GDM1 (cell line): ENCODE data around the gene LONRF2.

Source experiments
- DNase-seq: peaks from one replicate; lab custom pipeline; 2025; lab: John Stamatoyannopoulos, UW

Gene LONRF2

DNA sequence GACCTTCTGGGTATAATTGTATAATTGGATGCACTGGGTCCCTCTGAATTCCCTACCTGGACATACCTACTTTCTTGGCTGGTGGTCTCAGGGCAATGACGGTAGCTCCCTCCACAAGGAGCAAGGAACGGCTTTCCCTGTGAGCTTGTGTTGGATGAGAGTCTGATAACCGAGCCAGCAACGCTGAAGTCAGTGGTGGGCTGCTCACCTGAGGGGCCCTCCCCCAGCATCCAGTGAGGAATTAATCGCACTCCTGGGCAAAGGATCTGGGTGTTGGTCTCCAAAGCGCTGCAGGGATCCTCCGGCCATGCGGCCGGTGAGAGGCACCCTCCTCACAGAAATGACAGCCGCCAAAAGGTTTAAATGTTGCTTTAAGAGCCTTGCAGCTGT lies 47.1 kb downstream of the LONRF2 start:
- DNase-seq, result no peak

DNA sequence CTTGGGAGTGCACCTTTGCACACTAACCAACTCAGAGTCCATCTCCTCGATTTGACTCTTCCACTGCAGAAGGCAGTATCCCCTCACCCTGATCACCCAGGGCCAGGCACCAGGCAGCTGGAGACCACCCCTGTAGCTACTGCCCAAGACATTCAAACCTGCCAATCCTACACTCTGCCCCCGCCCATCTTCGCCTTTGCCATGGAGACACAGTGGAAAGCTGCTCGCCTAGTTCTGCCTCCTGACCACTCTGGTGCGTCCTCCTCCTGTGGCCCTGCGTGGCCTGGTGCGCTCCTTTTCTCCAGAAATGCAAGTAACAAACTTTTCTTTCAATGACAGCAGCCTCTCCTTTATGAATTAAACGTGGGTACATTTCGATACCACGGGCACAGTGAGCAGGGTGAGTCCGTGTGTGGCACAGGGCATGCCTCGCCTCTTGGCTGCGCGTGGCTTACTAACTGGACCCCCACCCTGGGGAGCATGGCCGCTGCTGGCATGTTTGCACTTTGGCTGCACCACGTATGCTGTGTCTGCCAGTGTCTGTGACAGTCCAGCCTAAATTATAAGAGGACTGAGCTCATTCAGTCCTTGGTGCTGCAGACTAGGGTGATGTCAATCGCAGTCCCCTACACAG lies 47.6 kb downstream of the LONRF2 start:
- no peak for DNase-seq

DNA sequence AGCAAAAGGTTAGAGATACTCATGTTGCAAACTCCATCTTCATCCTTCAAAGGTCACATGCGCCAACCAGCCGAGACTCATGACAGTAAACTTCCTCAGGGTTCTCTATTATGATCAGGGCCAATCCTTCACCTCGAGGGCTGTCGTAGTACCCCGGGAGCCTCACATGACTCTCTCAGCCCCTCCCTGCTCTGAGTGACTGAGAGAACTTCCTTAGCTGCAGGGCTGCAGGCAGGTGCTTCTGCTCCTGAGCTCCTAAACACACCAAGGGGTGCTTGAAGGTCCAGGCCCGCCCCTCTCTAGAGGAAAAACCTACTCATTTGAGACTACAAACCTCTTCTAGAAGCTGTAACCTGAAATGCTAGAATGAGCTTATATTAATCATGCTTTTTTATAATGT lies 48.2 kb downstream of the LONRF2 start:
- DNase-seq, result no peak

DNA sequence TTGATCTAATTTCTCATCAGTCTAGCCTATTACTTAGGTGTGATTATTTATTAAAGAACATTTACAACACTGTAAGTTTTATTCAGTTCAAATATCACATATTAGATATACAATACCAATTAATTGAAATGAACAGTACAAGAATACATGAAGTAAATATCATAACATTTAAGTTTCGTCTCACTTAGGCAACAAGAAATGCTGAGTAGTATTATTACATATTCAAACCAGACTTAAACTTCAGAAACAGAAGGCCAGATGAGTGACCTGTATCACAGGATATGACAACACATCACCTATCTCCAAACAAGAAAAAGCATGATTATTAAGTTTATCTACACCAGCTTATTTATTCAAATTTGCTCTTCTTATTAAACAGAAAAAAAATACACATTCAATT lies 48.9 kb downstream of the LONRF2 start:
- DNase-seq, result no peak

DNA sequence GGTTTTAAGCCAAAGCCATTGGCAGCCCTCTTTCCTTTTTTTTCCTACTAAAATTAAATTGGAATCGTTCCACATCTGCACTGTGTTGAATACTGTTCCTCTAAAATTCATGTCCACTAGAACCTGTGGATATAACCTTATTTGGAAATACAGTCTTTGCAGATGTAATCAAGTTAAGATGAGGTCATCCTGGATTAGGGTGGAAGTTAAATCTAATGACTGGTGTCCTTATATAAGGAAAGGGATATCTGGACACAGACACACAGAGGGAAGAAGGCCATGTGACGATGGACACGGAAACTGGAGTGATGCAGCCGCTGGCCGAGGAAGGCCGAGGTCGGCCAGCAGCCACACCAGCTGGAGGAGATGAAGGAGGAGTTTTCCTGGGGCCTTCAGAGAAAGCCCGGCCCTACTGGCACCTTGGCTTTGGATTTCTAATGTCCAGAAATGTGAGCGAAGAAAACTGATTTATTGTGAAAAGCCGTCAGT lies 49.4 kb downstream of the LONRF2 start:
- no peak for DNase-seq

DNA sequence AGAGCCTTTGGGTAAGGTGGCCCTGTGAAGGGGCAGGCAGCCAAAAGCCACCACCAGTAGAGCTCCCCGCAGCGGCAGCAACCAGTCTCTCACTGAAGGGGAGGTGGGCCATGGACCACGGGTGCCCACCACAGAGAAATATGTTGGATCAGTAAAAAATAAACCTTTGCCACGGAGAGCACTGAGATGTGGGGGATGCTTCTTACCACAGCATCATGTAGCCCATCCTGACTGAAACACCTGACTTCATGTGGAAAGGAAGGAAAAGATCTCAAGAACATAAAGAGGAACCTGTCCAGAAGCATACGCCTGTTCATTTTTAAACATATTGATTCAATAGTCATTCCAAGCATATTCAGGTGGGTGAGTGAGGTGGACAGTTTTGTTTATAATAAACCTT lies 51.1 kb downstream of the LONRF2 start:
- DNase-seq, result no peak

DNA sequence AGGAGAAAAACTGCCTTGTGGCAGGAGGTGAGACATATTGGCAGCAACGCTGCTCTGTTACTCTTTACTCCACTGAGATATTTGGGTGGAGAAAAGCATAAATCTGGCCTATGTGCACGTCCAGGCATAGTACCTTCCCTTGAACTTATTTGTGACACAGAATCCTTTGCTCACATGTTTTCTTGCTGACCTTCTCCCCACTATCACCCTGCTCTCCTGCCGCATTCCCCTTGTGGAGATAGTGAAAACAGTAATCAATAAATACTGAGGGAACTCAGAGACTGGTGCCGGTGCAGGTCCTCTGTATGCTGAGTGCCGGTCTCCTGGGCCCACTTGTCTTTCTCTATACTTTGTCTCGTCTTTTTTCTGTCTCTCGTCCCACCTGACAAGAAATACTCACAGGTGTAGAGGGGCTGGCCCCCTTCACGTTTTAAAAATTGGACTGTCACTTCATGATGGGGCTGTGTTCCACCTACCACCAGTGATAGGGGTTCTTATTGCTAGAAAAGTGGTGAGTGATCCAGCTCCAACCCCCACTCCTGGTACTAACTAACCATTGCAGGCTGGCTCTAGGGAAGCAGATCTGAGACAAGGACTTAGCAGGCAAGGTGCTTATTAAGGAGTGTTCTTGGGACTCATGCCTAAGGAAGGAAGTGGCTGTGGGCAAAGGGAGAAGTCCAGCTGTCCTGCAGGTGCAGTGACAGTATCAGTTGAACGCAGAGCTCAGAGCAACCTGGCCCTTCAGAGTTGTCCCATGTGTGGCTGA lies 51.7 kb downstream of the LONRF2 start:
- no peak for DNase-seq

DNA sequence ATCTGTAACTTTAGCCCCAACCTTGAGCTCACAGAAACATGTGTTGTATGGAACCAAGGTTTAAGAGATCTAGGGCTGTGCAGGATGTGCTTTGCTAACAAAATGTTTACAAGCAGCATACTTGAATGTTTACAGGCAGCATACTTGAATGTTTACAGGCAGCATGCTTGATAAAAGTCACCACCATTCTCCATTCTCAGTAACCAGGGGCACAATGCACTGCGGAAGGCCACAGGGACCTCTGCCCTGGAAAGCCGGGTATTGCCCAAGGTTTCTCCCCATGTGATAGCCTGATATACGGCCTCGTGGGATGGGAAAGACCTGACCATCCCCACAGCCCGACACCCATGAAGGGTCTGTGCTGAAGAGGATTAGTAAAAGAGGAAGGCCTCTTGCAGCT lies 52.4 kb downstream of the LONRF2 start:
- DNase-seq, result no peak

DNA sequence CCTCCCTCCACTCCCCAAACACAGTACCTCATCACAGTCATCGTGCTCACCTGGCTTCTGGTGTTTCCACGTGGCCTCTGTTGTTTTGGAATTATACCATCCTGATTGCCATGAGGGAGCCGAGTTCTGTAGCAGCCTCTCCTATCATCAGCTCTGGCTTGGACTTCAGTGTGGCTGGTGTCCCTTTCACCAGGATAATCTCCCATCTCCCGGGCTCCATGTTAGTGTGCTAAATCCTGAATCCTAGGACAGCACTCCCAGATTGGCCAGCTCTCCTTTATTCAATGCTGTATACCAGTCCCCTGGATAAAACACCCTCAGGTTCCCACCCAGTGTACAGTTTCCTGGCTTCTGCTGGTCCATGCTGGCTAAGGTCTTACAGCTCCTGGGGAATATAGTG lies 53.3 kb downstream of the LONRF2 start:
- DNase-seq, result no peak

DNA sequence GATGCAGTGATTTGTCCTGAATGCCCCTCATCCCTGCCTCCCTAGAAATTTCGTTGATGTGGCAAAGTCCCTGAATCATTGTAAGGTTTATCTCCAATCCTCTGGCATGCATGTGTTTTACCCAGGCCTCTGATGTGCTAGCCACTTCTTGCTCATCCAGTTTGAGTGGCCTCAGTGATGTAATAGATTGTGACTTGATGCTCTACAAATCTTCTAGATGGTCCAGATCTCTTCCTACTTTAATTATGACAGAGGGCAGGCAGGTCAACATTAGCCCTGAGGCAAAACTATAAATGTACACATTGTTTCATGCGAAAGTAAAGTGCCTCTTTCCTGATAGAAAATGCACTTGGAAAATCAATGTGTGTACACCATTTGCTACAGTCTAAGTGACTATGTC lies 54.5 kb downstream of the LONRF2 start:
- no peak for DNase-seq

DNA sequence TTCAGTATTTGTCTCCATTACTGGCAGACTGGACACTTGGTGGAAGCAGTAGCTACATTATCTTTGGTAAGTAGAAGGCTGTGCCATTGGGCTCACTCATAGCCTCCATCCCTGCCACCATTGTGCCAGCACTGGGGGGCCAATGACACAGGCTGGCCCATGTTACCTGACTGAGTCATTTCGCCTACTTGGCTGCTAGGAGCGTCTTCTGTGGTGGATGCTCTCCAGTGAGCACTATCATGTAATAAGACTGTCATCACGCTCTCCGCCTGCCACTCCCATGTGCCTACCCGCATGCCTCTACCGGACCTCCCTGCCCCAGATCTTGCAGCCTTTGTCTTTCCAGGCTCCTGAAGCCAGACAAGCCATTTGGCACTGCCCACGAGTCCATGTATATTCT lies 56.2 kb downstream of the LONRF2 start:
- DNase-seq, result no peak

DNA sequence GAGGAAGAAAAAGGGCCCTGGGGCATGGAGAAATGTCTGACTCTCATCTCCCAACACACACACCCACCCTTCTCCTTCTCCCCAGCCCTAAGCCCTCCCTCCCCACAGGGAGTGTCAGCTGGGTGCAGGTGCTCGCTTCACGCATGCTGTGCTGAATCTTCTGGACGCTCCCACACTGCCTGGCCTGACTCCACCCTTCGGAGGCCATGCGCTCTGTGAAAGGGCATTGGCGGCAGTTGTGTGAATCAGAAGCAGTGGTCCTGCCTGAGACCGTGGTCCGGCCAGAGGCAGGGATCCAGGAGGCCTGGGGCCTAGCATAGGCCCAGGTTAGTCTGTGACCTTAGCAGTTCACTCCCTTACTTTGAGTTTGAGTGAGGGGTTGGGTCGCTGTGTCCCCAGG lies 57.1 kb downstream of the LONRF2 start:
- no peak for DNase-seq

DNA sequence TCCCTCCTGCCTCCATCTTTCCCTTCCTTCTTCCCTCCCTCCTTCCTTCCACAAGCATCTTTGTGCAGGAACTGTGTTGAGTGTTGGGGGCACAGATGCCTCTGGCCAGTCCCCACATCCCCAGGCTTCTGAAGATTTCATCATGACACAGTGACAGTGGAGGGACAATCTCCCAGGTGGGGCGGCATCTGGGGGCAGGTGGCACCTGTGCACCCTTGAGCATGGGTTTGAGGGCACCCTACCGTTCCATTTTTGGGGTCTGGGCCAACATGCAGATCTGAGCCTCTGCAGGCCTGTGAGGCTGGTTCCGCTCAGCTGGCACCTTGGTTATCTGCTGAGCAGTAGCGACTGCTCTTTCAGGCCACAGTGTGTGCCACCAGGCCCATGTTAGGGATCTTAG lies 57.6 kb downstream of the LONRF2 start:
- DNase-seq, result no peak

DNA sequence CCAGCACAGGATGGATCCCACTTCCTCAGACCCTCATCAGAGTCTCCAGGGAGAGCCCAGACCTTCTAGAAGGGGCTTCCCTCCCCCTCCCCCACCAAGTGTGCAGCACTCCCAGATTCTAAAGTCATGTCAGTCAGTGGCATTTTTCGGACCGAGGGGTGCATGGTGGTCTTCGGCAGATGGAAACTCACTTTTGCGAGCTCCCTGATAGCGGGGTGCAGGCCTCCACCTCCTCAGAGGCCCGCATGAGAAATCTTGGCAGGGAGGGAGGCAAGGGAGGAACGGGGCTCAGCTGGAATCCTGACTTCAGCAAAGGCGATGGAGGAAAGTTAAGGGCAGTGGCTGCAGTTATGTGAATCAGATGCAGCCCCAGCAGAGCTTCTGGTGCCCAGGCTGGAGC lies 58.2 kb downstream of the LONRF2 start:
- no peak for DNase-seq

DNA sequence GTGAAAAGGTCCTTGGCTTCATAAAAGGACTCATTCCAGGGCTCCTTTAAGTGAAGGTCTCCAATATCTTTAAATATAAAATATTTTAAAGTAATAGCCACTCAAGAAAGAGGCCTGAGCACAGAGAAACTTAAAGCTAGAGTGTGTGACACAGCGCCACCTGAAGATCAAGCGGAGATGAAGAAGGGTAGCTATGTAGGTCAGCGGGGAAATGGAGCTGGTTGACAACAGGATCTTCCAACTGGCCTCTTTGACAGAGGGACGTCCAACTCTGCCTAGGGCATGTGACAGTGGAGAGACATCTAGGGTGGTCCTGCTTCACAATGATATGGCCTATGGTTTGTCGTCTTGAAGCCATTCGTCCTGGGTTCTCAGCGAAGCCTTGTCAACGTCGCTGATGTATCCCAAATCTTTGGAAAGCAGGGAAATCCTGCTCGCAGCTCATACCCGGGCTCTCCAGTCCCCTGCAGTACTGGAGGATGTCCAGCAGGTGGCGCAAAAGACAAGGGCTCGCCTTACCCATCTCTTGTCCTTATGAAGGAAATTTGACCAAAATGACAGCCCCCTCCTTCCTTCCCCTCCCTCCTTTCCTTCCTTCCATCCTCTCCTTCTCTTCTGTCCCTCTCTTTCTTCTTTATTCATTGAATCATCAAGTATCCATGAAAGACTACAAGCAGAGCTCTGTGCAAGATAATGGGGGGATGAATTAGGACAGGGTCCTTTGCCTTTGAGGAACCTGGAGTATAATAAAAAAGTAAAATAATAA lies 59.6 kb downstream of the LONRF2 start:
- DNase-seq, result no peak

DNA sequence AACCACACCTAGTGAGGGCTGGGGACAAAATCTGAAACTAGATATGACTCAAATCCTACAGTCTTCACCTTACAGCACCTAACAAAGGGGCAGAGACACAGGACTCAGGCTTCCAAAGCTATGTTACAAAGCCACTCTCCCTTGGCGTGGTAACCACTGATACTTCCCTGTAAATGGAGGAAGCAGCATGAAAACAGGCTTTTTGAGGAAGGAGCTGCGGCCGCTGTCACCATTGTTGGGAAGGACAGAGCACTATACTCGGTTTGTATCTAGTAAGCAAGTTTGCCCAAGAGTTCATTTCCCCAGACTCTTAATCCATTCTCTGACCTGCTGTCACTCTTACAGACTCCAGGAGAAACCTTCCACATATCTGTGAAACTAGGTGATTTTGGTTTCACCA lies 60.3 kb downstream of the LONRF2 start:
- DNase-seq, result no peak

DNA sequence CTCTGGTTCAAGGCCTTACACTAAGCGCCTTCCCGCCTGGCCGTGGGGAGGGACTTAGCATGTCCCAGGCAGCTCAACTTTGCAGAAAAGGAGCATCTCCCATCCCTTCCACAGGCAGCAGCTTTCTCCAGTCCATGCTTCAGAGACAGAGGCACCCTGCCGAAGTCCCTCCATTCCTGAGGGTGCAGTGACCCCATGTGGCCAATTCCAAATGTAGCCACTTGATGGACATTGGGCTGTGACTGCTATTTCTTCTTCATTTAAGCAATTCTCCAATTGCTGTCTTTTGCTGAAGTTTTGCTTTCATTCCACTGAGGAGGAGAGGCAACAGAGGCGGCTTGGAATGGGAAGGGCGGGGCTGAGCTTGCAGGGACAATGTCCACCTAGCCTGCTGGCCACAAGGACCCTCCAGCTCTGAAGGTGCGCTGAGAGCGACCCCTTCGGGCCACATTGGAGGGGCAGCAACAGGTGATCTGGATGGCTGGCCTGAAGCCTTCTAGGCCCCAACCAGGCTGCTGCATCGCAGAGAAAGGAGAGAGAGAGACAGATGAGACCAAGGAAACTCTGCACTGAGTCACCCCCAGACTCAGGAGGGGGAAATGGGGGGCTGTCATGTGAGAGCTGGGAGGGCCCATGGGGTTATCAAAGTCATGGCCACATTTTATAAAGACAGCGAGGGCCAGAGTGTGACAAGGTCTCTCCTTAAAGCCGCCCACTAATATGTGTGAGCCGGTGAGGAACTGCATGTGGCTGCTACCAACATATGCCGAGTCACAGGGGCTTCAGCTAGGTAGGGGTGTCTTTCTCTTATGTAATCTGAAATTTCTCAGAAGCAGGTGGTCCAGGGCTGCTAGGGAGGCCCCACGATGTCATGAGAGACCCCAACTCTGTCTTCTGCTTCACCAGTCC lies 61.3 kb downstream of the LONRF2 start:
- DNase-seq, result no peak

DNA sequence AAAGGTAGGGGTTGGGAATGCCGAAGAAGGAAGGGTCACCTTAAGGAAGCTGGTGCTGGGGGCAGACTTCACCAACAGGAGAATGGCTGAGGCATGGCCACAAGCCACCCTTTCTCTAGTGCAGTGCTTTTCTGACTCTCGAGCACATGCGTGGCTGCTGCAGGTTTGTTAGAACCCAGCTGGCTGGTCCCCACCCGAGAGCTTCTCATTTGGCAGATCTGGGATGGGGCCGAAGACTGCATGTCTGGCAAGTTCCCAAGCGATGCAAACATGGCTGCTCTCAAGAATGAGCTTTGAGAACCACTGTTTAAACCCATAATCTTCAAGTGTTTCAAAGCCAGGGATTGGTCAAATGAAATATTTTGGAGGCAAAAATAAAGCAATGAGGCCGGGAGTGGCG lies 63.2 kb downstream of the LONRF2 start:
- no peak for DNase-seq

DNA sequence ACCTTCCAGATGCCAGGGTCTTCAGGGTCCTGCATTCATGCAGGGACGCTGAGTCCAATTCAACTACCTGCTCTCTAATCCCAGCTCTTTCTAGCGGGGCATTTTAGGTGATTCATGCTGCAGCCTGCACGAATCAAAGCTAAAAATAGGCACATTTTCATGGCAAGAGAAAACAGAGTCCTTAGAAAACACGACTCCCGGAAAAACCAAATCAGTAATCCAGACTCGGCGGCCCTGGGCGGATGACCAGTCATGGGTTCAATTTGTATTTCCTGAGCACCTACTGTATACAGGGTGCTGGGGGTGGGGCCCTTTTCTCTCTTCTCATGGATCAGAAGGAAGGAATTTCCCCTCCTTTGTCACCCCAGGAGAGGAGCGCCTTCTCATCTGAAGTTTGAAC lies 64.4 kb downstream of the LONRF2 start:
- DNase-seq, result no peak

DNA sequence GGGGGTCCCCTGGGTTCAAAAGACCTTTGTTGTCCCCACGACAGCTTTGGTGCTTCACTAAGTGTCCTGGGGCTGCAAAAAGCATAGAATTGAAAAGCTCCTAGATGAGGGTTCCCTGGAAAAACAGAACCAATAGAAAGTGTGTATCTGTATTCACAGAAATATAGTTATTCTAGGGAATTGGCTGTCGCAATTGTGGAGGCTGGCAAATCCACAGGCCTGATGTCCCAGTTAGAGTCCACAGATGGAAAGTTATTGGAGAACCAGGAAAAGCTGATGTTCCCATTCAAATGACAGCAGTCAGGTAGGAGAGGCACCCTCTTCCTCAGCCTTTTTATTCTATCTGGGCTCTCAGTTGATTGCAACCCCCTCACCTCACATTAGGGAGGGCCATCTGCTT lies 65.5 kb downstream of the LONRF2 start:
- DNase-seq, result no peak

DNA sequence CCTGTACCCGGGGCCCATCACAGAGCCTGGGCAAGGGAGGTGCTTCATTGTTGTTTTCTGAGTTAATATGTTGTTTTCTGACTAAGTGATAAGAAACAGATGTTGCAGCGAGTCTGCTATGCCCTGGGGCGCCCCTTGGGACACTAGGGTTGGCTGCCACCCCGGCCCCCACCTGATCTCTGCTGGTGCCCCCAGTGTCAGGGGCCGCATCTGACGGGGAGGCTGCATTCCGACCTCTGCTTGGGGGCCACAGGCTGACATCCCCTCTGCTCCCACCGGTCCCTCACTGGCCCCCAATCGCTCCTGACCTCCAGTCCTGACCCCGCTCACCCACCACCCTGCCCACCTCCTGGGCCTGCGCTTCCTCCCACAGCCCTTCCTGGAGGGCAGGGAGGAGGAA lies 65.9 kb downstream of the LONRF2 start:
- DNase-seq, result no peak

DNA sequence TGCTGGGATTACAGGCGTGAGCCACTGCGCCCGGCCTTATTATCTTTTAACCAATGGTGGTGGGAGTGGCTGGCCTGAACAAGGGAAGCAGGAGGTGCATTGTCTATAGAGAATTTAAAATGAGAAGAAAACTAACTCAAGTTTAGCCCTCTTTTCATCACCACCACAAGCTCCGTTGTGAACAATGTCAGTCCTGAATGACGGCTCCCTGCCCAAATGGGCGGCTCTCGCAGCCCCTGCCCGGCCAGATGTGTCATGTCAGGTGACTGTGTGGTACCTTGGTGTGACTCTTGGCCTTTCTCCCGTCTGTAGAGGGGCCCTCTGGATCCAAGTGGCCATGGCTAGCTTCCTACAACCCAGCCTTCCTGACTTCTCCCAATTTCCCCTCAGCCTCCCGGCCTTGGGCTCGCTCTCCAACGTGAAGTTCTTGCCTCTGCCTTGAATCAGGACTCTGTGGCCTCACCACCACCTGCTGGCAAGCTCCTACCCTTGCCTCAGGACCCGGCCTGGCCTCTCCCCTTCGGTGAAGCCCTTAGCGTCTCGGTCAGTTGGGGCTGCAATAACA lies 67.6 kb downstream of the LONRF2 start:
- no peak for DNase-seq
